ENCODE data around the gene CNDP2.

DNA sequence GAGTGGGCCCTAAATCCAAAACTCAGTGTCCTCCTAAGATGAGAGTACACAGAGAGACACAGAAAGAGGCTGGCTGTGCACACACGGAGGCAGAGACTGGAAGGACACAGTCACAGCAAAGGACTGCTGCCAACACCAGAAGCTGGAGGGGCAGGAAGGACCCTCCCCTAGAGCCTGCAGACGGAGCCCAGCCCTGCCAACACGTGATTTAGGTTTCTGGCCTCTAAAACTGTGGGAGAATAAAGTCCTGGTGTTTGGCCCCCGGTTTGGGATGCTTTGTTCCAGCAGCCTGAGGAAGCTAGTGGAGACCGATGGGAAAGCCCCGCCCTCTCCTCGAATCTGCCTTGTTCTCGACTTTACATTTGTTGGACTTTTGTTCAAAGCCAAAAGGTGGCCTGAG lies 48.7 kb downstream of the CNDP2 start:
- TF ChIP-seq BHLHE40 (IDR thresholded peaks at IDR 0.05; ENCODE audit: borderline replicate concordance) (no peak), ZNF384 (IDR thresholded peaks at IDR 0.05) (no peak)
